ENCODE data around the gene ADGRG1.

ADGRG1 gene

DNA sequence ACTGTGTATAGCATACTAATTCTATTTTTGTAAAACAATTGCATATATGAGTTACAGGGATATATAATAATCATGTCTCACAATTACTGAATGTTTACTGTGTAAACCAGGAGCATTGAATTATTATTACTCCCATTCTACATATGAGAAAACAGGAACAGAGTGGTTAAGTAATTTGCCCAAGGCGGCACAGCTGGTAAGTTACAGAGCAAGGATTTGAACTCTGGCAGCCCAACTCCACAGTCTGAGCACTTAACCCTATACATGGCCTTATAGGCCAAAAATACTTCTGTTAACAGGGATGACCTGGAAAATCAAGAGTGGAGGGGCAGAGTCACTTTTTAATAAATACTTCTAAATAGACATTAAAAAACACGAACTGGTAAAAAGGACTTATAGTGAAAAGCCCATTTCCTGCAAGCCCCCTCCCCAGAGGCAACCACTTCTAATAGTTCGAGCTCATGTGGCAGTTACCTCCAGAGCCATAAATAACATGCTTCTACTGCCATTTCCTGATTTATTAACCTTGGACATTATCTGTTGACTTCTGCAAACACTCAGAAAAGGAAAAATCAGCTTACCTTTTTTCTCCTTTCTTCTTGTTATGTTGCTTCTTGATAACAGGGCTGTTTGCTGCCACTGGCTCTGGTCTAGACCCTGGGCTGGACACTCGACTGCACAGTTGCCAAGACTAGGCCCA is 22.1 kb upstream of the ADGRG1 start:
- DNase-seq = no peak

- DNase-seq = no peak
Measured at GRCh38 chr16:57606847-57607501, 21.5 kb upstream of the ADGRG1 start.

DNA sequence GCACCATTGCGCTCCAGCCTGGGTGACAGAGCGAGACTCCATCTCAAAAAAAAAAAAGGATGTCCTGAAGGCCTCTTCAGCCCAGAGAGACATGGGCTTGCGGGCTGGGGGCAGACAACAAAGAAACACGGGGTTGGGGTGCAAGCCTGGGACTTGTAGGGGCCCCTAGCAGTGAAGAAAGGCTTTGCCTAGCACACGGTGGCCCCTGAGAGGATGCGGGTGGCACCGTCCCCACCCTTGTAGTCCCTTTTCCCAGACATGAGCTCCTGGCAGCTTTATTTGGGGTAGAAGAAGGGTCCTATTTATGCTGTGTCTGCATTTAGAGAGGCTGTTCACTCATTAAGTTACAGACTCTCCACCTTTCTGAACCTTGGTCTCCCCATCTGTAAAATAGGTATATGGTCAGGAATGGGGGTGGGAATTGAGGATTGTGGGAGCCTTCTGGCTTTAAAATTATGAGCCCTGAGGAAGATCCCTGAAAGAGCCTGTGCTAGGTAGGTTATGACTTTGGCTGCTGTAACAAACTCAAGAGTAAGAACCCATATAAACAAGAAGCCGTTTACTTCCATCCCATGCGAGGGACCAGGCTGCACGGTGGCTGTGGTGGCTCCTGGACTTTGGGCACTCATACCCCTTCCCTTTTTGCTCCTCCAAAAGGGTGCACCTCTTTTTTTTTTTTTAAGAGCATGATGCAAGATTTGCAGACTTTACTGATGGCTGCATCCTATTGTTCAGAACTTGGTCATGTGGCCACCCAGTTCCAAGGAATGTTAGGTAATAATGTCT is 20.6 kb upstream of the ADGRG1 start:
- DNase-seq = no peak

- DNase-seq = no peak
Measured at GRCh38 chr16:57608462-57609113, 19.8 kb upstream of the ADGRG1 start.

GRCh38 chr16:57609541-57610401 is 18.7 kb upstream of the ADGRG1 start:
- DNase-seq = peak; percentile 28

- DNase-seq = no peak
Measured at GRCh38 chr16:57610611-57611010, 17.8 kb upstream of the ADGRG1 start.

DNA sequence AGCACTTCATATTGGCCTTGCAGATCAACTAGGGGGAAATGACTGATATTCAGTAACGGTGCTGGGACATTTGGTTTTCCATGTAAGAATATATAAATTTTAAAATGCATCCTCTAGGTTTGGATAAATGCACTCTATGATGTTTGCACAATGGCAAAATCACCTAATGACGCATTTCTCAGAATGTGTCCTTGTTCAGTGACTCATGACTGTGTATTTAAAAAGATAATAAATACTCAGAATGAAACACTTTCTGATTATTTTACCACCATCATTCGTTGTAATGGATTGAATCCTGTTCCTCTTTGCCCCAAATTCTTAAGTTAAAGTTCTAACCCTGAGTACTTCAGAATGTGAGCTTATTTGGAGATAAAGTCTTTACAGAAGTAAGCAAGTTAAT is 17.2 kb upstream of the ADGRG1 start:
- DNase-seq = no peak

DNA sequence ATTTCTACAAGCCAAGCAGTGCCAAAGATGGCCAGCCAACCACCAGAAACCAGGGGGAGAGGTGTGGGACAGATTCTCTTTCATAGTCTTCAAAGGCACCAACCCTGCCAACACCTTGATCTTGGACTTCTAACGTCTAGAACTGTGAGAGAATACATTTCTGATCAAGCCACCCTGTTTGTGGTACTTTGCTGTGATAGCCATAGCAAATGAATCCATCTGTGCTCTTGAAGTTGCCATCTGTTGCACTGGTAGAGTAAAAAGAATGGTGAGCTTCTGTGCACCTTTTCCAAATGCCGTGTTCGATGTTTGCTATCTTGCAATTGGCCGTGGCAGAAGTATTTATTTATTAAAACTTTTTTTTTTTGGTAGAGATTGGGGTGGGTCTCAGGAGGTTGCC is 16.7 kb upstream of the ADGRG1 start:
- DNase-seq = no peak

GRCh38 chr16:57612494-57612893 is 15.9 kb upstream of the ADGRG1 start:
- DNase-seq = no peak

GRCh38 chr16:57613514-57613913 is 14.9 kb upstream of the ADGRG1 start:
- no peak for DNase-seq

- no peak for DNase-seq
Measured at GRCh38 chr16:57614536-57614935, 13.9 kb upstream of the ADGRG1 start.

DNA sequence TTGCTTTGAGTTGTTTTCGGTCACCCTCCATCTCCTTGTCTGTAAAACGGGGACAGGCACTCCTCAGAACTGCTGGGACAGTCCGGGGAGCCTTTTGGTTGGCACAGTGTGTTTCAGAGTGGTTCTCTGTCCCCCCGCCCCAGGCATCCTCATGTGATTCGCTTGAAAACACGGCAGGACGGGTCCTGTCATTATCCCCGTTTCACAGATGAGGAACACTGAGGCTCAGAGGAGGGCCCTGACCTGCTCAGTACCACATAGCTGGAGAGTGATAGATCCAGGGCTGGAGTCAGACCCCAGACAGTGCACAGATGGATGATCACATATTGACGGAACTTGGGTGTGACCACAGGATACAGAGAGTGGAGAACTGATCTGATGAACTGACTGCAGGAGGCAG is 13.5 kb upstream of the ADGRG1 start:
- no peak for DNase-seq

GRCh38 chr16:57615813-57616212 is 12.6 kb upstream of the ADGRG1 start:
- DNase-seq = no peak

GRCh38 chr16:57616241-57616640 is 12.2 kb upstream of the ADGRG1 start:
- no peak for DNase-seq

GRCh38 chr16:57616876-57617275 is 11.6 kb upstream of the ADGRG1 start:
- no peak for DNase-seq

DNA sequence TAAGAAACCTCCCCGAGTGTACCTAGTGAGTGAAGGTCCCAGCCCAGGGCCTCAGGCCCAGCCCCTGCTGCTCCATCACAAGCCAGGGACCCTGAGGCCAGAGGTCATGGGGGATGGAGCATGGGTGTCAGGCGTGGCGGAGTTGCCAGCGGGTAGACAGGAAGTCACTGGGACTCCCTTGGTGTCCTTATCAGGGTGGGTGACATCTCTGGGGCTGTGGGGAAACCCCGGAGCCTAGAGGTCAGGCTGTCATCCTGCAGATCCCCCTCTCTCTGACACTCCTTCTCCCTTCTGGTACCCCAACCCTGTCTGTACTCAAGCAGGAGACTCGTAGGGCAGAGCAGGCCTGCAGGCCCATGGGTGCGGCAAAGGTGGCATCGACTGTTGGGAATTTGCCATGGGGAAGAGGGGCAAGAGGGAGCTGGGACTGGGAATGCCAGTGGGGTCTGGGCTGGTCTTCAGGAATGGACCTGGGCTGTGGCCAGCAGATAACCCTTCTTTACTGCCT is 10.8 kb upstream of the ADGRG1 start:
- DNase-seq = no peak

- DNase-seq = no peak
Measured at GRCh38 chr16:57618296-57619132, 9.9 kb upstream of the ADGRG1 start.

DNA sequence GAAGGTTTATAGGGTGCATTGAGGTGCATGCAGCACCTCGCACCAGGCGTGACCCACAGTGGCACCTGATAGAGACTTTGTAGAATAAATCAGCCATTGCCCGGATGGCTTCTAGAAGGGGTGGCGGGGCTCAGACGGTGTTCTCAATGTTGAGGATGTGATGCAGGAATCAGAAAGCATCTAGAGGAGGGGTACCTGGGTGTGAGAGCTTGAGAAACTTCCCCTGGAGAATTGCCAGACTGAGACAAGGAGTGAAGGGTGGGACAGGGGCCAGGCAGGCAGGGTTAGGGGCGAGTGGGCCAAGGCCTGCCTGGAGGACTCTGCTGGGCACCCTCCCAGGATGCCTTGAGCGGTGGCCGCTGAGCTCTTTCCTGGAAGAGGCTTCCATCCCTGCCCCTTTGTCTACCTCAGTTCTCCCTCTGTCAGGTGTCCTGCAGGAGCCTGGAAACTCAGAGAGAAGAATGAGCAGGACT is 9.3 kb upstream of the ADGRG1 start:
- DNase-seq = peak; percentile 57

- peak; percentile 57 for DNase-seq
Measured at GRCh38 chr16:57619606-57620334, 8.7 kb upstream of the ADGRG1 start.
